Mammary epithelial cell (primary cell): ENCODE results near the gene PPP1R26.

Experiments
- CTCF ChIP-seq, 2 donors: IDR thresholded peaks in 1 of 2; conservative IDR thresholded peaks in 1 of 2; 2 replicates each; pipeline ENCODE4 v1.5.1; 2011 to 2012; ENCODE audit warnings: inconsistent platforms in 2 of 2, low read length in 2 of 2, mild to moderate bottlenecking in 2 of 2, control low read depth in 1 of 2, low read depth in 1 of 2; ENCODE audit not compliant: insufficient read depth in 1 of 2; ENCODE audit errors: extremely low read depth in 1 of 2
- EZH2 ChIP-seq: IDR thresholded peaks from 2 replicates; pipeline ENCODE4 v1.6.1; 2012; ENCODE audit warnings: low read length, inconsistent platforms, borderline replicate concordance

- TF ChIP-seq CTCF (conservative IDR thresholded peaks at IDR 0.05 in 1 of 2, IDR thresholded peaks at IDR 0.05 in 1 of 2; ENCODE audit: extremely low read depth in 1 of 2, insufficient read depth in 1 of 2, low read depth in 1 of 2, low read length in 2 of 2) (no peak), EZH2 (no peak)
Measured at GRCh38 chr9:135478191-135478590, 1.4 kb upstream of the PPP1R26 start.
